ENCODE measurements around the gene HMCN2.

Gene HMCN2

DNA sequence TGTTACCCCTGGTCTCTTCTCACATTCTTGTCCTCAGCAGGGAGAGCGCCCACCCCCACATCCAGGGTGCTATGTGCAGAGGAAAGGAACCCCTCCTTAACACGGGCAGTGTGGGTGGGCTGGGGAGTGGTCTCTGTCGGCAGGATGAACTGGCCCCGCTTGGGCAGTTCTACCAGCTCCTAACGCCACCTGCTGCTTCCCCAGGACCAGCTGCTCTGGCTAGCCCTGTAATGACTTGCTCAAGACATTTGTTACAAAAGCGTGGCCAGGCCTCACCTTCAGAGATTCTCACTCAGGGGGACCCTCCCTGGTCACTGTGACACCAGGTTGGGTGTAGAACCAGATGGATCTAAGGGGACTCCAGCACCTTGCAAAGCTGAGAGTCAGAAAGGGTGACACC lies 82.4 kb downstream of the HMCN2 start:
- DNase-seq: no peak

DNA sequence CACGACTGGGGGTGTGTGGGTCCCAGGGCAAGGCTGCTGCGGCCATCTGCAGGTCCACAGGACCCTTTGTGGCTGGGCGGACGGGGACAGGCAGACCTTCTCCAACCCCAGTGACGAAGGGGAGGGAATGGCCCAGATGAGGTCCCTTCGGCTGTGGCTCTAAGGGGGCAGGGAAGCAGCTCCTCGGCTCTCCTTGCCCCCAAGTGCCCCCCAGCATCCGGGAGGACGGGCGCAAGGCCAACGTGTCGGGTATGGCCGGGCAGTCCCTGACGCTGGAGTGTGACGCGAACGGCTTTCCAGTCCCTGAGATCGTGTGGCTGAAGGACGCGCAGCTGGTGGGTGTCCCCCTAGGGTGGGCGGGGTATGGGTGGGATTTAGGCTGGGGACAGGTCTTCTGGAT lies 82.8 kb downstream of the HMCN2 start:
- DNase-seq: no peak

DNA sequence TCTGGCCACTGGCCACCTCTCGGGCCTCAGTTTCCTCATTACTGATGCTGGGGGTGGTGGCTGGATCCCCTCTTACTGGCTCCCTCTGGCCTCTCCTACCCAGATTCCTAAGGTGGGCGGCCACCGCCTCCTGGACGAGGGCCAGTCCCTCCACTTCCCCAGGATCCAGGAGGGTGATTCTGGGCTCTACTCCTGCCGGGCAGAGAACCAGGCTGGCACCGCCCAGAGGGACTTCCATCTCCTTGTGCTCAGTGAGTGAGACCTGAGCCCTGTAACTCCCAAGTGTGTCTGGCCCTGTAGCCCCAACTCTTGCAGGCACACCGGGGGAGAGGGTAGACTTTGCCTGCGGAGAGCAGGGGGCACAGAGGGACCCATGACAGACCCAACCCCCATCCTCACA lies 83.3 kb downstream of the HMCN2 start:
- DNase-seq: no peak

DNA sequence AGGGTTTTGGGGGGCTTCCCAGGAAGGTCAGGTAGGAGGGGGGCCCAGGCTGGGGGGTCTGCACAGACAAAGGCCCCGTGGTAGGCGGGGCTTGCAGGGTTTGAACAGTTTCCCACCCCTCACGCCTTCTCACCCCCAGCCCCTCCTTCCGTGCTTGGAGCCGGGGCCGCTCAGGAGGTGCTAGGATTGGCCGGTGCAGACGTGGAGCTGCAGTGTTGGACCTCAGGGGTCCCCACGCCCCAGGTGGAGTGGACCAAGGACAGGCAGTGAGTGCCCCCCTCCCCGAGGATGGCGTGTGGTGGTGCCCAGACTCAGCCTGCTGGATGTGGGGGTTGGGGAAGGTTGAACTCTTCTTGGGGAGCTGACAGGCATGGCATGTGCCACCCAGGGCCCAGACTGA lies 83.8 kb downstream of the HMCN2 start:
- no peak for DNase-seq

DNA sequence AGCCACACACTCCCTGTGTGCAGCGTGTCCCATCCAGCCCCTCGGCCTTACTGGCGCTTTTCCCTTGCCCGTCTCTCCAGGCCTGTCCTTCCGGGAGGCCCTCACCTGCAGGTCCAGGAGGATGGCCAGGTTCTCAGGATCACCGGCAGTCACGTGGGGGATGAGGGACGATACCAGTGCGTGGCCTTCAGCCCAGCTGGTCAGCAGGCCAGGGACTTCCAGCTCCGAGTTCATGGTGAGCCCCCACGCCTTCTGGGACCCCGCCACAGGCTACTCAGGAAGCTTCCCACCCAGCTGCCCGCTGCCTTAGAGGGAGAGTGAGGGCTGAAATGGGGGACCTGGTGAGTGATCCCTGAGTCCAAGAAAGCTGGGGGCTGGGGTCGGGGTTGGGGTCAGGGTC lies 85.8 kb downstream of the HMCN2 start:
- DNase-seq: no peak

DNA sequence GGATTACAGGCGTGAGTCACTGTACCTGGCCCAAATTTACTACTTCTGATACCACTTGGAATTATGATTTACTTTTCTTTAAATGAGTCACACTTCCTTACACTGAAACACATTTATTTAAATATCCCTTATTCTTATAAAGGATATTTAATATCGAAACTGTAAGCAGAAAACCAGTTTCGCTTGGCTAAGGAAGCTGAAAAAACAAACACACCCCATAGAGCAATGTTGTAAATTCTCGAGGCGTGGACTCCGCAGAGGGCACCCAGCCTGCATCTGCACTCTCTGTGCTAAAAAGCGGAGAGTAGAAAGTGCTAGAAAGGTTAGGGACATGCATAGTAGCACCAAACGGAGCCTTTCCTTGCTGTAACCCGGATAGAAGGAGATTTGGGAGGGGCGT lies 86.5 kb downstream of the HMCN2 start:
- DNase-seq: no peak

DNA sequence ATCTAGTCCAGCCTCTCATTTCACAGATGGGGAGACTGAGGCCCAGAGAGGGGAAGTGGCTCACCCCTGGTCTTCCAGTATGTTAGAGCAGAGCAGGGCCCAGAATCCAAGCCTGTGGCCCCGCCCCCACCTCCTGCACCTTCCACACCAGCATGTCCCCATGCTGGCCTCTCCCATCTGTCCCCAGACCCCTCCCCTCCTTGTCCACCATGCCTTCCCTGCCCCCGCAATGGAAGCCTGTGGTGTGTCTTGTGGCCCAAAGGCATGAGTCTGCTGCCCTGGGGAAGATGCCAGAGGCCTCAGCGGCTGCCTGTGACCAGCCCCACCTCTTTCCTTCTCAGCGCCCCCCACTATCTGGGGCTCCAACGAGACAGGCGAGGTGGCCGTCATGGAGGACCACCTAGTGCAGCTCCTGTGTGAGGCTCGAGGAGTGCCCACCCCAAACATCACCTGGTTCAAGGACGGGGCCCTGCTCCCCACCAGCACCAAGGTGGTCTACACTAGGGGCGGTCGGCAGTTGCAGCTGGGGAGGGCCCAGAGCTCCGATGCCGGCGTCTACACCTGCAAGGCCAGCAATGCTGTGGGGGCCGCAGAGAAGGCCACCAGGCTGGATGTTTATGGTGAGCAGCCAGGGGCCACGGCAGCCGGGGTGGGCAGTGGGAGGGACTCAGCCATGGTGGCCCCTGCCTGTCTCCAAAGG lies 87.2 kb downstream of the HMCN2 start:
- DNase-seq: no peak

DNA sequence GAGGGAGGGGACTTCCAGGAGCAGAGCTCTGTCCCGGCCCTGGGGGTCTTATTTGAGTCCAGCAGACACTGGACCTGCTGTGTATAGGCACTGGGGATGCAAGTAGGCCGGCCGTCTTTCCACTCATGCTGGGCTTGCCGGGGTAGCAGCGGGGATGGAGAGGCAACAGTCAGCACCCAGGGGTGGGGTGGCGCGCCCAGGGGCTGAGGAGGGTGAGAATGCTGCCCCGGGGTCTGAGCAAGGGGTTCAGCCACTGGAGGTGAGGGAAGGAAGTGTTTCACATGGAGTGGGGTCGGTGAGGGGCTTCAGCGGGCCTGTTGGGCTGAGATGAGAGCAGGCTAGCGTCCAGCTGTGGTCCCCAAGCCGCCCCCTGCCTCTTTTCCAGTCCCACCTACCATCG lies 88.8 kb downstream of the HMCN2 start:
- DNase-seq: no peak

DNA sequence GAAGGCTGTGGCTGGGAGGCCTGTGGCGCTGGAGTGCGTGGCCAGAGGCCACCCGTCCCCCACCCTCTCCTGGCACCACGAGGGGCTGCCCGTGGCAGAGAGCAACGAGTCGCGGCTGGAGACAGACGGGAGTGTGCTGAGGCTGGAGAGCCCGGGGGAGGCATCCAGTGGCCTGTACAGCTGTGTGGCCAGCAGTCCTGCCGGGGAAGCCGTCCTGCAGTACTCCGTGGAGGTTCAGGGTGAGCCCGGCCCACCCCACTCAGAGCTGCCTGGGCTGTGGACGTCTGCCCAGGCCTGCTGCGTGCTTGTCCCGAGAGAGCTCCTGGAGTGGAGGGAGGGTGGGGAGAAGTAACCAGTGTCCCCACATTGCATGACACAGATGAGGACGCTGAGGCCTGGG lies 89.2 kb downstream of the HMCN2 start:
- DNase-seq: no peak

DNA sequence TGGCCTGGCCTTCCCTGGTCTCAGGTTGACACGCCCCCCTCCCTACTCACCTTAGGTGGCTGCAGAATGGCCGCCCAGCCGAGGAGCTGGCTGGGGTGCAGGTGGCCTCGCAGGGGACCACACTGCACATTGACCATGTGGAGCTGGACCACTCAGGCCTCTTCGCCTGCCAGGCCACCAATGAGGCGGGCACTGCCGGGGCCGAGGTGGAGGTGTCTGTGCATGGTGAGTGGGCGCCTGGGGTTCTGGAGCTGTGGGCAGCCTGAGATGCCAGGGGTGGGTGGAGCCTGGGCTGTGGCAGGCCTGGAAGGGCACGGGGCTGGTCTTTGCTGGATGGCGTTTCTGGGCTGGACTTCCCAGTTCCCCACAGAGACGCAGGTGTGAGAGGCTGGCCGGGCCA lies 90.5 kb downstream of the HMCN2 start:
- no peak for DNase-seq

DNA sequence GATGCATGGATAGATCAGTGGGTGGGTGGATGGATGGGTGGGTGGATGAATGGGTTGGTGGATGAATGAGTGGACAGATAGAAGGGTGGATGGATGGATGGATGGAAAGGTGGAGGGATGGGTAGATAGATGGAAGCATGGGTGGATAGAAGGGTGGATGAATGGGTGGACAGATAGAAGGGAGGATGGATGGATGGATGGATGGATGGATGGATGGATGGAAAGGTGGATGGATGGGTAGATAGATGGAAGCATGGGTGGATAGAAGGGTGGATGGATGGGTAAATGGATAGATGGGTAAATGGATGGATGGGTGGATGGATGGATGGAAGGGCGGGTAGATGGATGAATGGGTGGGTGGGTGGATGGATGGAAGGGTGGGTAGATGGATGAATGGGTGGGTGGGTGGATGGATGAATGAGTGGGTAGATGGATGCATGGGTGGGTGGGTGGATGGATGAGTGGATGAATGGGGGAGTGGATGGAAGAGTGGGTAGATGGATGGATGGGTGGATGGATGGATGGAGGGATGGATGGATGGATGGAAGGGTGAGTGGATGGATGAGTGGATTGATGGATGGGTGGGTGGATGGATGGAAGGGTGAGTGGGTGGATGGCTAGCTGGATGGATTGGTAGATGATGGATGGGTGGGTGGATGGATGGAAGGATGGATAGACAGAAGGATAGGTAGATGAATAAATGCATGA lies 91.5 kb downstream of the HMCN2 start:
- DNase-seq: no peak

DNA sequence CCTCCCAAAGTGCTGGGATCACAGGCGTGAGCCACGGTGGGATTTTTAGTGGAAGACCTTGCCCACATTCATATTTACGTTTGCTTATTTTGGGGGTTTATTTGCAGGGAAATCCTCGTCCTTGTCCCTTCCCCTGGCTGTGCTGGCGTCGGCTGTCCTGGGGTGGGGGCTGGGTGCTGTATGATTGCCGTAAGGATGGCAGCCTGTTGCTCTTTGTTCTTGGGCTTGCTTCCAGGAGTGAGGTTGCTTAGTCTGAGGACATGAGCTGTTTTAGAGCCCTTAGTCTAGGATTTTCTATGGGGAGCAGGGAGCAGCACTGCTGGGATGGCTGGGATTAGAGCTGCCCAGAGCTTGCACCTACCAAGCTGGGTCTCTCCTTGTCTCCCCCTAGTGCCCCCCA lies 93.4 kb downstream of the HMCN2 start:
- DNase-seq: no peak

DNA sequence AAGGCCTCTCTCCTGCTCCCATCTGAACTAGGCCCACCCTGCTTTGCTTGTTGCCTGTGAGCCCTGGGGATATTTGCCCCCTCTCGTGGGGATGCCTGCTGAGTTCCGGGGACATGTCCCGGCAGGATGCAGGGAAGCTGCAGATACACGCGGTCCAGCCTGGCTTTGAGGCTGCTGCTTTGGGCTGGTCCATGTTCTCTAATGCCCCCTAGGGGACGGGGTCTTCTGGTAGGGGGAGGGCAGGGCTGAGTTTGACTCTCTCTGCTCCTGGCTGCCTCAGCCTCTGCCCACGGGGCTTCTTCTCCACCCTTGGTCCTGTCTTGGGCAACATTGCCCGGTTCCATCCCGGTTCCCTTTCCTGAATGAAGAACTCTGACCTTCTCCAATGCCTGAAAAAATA lies 94.3 kb downstream of the HMCN2 start:
- no peak for DNase-seq

DNA sequence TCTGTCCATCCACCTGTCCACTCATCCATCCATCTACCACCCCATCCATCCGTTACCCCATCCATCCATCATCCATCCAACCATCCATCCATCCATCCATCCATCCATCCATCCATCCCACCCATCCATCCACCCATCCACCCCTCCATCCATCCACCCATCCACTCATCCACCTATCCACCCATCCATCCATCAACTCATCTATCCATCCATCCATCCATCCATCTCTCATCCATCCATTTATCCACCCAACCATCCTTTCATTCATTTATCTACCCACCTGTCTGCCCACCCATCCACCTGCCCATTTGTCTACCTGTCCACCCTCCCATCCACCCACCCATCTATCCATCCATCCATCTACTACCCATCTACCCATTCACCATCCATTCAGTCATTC lies 95.1 kb downstream of the HMCN2 start:
- no peak for DNase-seq

DNA sequence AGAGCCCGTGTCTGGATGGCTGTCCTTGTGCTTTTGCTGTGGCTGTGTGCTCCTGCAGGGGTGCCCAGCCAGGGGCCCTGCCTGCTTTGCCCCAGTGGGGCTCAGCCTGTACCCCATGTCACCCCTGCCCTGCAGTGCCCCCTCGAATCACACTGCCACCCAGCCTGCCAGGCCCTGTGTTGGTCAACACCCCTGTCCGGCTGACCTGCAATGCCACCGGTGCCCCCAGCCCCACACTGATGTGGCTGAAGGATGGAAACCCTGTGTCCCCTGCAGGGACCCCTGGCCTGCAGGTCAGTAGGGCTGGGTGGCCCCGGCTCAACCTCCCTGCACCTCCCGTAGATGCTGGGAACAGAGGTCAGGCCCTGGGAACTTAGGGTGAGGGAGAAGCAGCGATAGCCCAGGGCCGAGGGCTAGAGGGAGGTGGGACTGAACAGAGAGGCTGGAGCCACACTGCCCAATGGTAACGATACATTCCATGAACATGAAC lies 96.4 kb downstream of the HMCN2 start:
- no peak for DNase-seq

DNA sequence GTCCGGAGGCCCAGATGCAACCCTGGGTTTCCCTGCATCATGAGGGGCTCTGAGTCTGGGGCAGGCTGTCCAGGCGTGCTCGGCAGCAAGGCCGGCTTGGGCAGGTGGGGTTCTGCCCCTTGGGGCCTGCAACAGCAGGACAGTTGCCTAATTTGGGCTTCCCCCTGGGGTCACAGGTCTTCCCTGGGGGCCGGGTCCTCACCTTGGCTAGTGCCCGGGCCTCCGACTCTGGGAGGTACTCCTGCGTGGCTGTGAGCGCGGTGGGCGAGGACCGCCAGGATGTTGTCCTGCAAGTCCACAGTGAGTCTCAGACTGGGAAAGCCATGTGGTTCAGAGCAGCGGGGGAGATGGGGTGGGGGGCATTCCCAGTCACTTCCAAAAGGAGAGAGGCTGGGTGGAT lies 97.1 kb downstream of the HMCN2 start:
- no peak for DNase-seq

DNA sequence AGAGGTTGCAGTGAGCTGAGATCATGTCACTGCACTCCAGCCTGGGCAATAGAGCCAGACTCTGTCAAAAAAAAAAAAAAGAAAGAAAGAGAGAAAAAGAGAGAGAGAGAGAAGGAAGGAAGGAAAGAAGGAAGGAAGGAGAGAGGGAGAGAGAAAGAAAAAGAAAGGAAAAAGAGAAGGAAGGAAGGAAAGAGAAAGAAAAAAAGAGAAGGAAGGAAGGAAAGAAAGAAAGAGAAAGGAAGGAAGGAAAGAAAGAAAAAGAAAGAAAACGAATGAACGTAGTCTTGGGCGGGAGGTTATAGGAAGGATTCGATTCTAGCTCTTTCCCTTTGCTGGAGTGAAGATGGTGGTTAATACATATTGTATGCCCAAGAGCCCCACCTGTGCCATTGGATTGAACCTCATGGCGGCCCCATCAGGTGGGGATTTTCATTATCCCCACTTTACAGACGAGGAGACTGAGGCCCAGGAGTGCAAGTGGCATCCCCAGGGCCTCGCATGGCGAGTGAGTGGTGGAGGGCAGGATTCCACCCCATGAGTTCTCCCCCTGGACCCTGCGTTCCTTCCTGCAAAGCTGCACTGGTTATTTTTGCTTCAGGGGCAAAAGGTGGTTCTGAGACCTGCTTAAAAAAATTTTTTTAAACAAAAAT lies 98.3 kb downstream of the HMCN2 start:
- DNase-seq: no peak

DNA sequence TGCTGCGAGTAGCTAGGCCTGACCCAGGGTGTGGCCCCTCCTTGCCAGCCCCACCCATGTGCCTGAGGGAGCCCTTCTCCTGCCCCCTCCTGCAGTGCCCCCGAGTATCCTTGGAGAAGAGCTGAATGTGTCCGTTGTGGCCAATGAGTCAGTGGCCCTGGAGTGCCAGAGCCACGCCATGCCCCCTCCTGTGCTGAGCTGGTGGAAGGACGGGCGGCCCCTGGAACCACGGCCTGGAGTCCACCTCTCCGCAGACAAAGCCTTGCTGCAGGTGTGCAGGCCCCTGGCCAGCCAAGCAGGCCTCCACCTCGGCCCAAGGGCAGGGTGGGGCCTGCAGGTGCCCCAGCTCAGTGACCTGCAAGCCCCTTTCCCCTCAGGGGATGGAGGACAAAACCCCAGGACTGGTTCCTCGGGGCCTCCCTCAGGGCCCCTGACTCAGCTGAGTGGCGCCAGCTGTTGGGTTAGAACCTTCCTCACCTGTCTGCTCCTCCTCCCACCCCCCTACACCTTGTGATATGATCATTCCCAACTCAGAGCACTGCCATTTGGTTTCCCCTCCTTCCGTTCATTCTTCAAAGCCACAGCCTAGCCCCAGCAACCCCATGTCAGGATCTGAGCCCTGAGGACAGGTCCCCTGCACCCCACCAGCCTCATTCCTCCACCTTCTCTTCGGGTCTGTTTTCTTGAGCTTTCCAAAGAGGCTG lies 99.2 kb downstream of the HMCN2 start:
- no peak for DNase-seq

DNA sequence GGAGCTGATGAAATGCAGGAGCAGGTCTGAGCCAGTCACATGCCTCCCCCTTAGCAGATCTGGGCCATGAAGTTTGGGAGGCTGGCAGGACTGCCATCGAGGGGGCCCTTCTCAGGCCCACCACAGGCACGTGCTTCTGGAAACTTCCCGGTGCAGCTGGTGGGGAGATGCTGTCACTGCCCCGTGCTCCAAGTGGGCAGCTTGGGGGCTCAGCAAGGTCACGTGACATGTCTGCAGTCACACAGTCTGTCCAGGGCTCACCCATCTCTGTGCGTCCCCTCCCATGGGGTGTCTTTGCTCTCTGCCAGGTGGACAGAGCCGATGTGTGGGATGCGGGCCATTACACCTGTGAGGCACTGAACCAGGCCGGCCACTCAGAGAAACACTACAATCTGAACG lies 99.8 kb downstream of the HMCN2 start:
- DNase-seq: no peak

DNA sequence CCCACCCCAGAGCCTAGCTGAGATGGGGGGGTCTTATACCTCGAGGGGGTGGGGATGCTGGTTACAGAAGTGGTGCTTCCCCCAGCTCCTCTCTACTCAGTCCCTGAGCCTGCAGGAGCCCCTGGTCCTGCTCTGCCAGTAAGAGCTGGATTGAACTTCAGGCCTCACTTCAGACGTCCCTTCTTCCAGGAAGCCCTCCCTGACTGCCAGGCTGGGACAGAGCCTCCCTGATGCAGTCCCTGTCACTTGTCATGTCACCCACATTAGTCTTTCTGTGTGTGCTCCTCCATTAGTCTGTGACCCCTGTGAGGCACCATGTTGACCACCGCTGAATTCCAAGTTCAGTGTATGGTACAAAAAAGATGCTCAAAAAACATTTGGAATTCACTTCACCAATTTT lies 100.5 kb downstream of the HMCN2 start:
- DNase-seq: no peak

DNA sequence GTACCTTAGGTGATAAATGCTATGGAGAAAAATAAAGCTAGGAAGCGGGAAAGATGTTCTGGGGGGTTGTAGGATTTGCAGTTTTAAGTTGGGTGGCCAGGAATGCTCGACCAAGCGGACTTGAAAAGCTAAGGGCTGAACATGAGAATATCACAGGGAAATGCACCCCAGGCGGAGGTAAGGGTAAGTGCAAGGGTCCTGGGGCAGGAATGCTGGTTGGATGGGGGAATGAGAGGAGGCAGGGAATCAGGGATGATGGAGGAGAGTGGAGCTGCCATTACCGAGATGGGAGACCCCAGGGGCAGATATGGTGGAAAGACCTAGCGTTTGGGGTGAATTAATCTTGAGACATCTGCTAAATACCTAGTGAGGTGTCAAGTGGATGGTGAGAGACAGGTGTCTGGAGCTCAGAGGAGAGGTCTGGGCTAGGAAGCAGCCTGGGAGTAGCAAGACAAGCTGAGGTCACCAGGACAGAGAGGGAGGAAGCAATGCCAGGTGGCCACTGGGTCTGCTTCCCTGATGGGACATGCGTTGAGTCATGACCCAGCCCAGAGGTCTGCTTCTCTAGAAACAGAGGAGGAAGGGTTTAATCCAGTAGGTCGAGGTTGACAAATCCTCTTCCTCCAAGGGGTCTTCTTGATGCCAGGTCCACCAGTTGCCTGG lies 101.5 kb downstream of the HMCN2 start:
- DNase-seq: no peak

DNA sequence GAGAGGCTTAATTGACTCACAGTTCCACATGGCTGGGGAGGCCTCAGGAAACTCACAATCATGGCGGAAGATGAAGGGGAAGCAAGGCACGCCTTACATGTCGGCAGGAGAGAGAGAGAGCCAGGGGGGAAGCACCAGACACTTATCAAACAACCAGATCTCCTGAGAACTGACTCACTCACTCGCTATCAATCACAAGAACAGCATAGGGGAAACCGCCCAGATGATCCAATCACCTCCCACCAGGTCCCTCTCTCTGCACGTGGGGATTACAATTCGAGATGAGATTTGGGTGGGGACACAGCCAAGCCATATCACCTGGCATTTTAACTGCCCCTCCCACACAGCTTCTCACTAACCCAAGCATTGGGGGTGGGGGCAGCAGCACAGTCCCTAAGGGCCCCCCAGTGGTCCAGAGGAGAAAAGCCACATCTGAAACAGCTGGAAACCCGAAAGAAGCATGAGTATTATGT lies 103.1 kb downstream of the HMCN2 start:
- no peak for DNase-seq

DNA sequence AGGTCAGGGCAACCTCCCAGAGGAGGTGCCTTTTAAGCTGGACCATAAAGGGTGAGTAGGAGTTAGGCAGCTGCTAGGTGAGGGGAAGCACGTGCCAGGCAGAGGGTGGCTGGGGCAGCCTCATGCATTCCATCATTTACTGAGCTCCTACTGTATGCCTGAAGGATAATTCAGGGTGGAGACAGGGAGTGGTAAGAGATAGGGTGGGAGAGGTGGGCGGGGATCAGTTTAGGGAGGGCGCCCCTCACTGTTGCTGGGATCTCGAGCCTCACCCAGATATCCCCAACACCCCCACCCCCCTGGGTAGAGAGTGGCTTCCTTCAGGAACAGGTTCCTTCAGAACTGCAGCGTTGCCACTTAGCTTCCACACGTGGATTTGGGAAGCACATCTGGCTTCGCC lies 104.7 kb downstream of the HMCN2 start:
- DNase-seq: no peak

Data from CD4-positive, alpha-beta T cell treated with Interleukin-12 subunit alpha and Interleukin-12 subunit beta, for 1 hour (primary cell).